ENCODE data around the gene GSK3A.
A peak's percentile ranks its signal among the peaks of the same experiment; 100 is the strongest.

DNA sequence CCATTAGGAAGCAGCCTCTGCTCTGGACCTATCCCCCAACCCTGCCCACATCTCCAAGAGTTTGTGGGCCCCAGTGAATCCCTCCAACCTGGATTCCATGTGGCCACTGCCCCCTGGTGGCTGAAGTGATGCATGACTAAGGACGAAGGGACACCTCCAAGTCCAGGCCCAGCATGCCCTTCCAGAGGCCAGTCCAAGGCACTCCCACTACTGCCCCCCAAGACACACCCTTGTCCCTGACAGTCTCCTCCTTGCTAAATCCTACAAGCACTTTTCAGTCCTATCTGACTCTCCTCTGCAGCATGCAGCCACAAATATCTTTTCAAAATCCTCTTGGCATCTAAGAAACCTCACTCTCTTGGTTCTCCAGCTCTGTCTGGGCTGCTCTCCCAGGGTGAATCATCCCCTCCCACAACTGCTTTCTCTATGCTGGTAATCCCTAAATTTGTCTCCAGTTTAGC, 58.0 kb downstream of the GSK3A start:
- TF ChIP-seq, protein P1, sequence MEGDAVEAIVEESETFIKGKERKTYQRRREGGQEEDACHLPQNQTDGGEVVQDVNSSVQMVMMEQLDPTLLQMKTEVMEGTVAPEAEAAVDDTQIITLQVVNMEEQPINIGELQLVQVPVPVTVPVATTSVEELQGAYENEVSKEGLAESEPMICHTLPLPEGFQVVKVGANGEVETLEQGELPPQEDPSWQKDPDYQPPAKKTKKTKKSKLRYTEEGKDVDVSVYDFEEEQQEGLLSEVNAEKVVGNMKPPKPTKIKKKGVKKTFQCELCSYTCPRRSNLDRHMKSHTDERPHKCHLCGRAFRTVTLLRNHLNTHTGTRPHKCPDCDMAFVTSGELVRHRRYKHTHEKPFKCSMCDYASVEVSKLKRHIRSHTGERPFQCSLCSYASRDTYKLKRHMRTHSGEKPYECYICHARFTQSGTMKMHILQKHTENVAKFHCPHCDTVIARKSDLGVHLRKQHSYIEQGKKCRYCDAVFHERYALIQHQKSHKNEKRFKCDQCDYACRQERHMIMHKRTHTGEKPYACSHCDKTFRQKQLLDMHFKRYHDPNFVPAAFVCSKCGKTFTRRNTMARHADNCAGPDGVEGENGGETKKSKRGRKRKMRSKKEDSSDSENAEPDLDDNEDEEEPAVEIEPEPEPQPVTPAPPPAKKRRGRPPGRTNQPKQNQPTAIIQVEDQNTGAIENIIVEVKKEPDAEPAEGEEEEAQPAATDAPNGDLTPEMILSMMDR (IDR thresholded peaks at IDR 0.05; ENCODE audit: low read depth, low read length): peak; percentile 97
- TF ChIP-seq EZH2phosphoT487 (IDR thresholded peaks at IDR 0.05; ENCODE audit: low read depth): no peak
